Measurements from ENCODE around the gene DDX47. TPM values are rescaled to one million over a fixed set of nuclear protein-coding genes. Genes with fewer than 3 reads are reported as not detected.
A peak's percentile ranks its signal among the peaks of the same experiment; 100 is the strongest.
"Not testable (repeated sequence)": the region's sequence is repeated elsewhere in the genome, so short reads cannot be mapped to it uniquely, and the experiment has no call there.

The DDX47 gene
- total and polyA plus RNA-seq, 5 experiments from 2014 or later, result 61.0 to 93.6 (median 77.1) TPM

DNA sequence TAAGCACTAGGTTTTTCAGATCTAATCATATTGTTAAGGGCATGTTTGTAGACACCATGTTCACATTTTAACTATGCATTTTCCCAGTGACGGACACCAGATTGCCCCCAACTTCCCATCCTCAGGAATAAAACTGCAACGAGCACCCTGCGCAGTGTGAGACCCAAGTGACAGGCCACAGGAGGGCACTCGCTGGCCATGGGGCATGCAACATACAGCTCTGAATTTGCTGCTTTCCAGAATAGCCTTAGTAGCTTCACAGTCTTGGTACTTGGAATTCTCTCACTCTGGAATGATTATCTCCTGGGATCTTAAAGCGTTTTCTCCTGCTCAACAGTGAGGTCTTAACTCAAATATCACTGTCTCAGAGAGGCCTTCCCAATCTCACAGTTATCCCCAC, 972 bp upstream of the DDX47 start:
- POLR2A ChIA-PET, result interaction anchor here (1.3 to 6.4 kb wide), 4 partner anchors 9 to 97 kb away, joined by 4 to 68 read pairs (median 15); no protein-coding TSS in a partner anchor
- Mint-ChIP-seq H3K4me1 (peaks cover 29 to 82% (median 75%) of the 10 kb centered on the region in 4 donors), H3K27ac (peak overlapping the region in 6 of 10 donors; percentile 15 to 94 (median 79)), H3K4me3 (no peak overlapping the region), H3K9me3 (no peaks in the 10 kb centered on the region), H3K27me3 (no peaks in the 10 kb centered on the region), H3K36me3 (peaks cover 0 to 28% (median 8%) of the 10 kb centered on the region in 3 donors)
- no peak for ATAC-seq
- DNase-seq, result no peak

DNA sequence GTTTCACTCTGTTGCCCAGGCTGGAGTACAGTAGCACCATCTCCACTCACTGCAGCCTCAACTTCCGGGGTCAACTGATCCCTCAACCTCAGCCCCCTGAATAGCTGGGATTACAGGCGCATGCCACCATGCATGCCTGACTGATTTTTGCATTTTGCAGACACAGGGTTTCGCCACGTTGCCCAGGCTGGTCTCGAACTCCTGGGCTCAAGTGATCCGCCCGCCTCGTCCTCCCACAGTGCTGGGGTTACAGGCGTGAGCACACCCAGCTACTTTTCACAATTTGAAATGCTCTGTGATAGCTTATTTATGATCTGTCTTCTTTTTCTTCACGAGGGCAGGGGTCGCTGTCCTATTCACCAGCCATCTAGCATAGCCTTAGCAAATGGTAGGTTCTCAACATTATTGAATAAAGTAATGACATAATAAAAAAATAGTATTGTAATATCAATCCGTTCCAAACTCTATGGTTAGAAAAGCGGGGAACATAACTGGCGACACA, 477 bp upstream of the DDX47 start:
- POLR2A ChIA-PET, result interaction anchor here (1.9 to 6.4 kb wide), 3 partner anchors 9 to 24 kb away, joined by 14 to 68 read pairs (median 16); no protein-coding TSS in a partner anchor
- DNase-seq (no peak), ATAC-seq (no peak)
- peaks cover 29 to 82% (median 74%) of the 10 kb centered on the region in 4 donors for H3K4me1 Mint-ChIP-seq
- H3K4me3 Mint-ChIP-seq, result peak overlapping the region; percentile 82 to 97 (median 92)
- H3K36me3 Mint-ChIP-seq, result peaks cover 0 to 29% (median 8%) of the 10 kb centered on the region in 3 donors
- H3K9me3 Mint-ChIP-seq, result no peaks in the 10 kb centered on the region
- H3K27ac Mint-ChIP-seq, result peak overlapping the region; percentile 90 to 98 (median 95)
- H3K27me3 Mint-ChIP-seq, result no peaks in the 10 kb centered on the region

DNA sequence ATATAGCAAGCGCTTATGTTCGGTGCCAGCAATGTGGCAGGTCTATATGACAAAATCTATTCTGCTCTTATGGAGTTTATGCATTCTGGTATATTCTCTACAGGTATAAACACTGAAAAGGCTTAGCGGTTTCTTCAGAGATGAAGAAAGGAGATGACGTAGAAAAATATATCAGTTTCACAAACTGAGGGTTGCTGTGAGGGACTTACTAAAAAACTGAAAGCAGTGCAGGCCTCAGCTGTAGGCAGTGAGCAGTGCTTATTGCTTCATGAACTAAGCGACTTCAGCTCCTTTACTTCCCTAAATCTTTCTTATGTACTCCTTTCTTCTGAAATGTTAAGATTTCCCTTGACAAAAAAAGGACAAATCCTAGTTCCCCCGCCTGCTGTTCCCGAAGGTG, 4.5 kb downstream of the DDX47 start:
- Mint-ChIP-seq H3K27me3 (no peaks in the 10 kb centered on the region), H3K9me3 (no peaks in the 10 kb centered on the region), H3K4me3 (no peak overlapping the region), H3K4me1 (peaks cover 37 to 77% (median 69%) of the 10 kb centered on the region in 4 donors), H3K27ac (no peak overlapping the region), H3K36me3 (peaks cover 0 to 75% (median 11%) of the 10 kb centered on the region in 3 donors)
- no peak for DNase-seq
- POLR2A ChIA-PET, result interaction anchor here (1.1 kb wide), 1 partner anchor 31 kb away, joined by 3 read pairs; no protein-coding TSS in a partner anchor
- no peak for ATAC-seq

DNA sequence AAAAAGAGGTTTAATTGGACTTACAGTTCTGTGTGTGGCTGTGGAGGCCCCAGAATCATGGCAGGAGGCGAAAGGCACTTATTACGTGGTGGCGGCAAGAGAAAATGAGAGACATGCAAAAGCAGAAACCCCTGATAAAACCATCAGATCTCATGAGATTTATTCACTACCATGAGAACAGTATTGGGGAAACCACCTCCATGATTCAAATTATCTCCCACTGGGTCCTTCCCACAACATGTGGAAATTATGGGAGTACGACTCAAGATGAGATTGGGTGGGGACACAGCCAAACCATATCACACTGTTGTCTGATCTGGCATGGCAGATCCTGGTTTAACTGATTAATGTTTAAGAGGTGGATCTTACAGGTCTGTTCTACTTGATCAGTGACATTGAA, 5.6 kb downstream of the DDX47 start:
- ATAC-seq (no peak), DNase-seq (no peak)
- Mint-ChIP-seq H3K27me3 (no peaks in the 10 kb centered on the region), H3K4me1 (peaks cover 31 to 66% (median 59%) of the 10 kb centered on the region in 4 donors), H3K9me3 (no peaks in the 10 kb centered on the region), H3K27ac (peak overlapping the region in 5 of 10 donors; percentile 6 to 81 (median 16)), H3K4me3 (no peak overlapping the region), H3K36me3 (peaks cover 6 to 83% (median 19%) of the 10 kb centered on the region in 3 donors)
- POLR2A ChIA-PET, result interaction anchor here (0.9 kb wide), 1 partner anchor 27 kb away, joined by 3 read pairs; no protein-coding TSS in a partner anchor

DNA sequence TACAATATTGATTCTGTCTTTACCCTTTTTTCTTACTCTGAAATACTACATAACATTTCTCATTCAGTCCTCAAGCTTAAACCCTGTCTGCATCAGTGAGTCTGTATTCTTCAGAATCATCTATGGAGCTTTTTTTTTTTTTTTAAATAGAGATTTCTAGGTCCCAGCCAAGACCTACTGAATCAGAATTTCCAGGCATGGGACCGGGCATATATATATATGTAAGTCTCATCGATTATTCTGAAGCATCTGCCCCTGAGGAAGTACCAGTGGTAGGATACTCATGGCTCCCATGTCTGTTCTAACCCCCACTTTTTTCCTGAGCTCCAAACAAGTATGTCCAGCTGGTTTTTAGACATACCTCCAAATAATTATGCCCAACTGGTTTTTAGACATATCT, 6.1 kb downstream of the DDX47 start:
- H3K4me1 Mint-ChIP-seq, result peaks cover 29 to 61% (median 53%) of the 10 kb centered on the region in 4 donors

DNA sequence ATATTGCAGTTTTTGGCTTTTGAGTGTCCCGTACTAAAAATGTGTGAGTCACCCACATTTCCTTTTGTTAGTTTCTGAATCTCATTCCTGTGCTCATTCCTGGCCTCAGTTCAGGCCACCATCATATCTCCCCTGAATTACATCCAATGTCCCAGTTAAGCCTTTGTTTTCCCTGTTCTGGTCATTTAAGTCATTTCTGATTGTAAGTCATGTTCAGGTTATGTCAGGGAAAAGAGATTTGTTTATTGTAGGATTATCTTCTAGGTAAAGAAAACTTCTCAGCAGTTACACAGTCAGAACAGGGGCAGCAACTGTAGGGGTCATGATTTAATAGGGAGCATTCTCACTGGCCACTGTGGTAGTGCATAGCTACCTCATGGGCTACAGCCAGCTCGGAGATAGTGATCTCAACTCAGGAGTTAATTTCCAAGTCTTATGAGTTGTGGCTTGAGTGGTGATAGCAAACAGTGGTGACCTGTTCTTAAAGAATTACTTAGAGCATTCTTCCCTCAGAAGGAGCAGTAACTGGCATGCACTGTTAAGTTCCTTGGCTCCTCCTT, 6.7 kb downstream of the DDX47 start:
- no peaks in the 10 kb centered on the region for H3K9me3 Mint-ChIP-seq
- H3K4me3 Mint-ChIP-seq, result no peak overlapping the region
- peaks cover 29 to 55% (median 47%) of the 10 kb centered on the region in 4 donors for H3K4me1 Mint-ChIP-seq
- DNase-seq, result no peak
- POLR2A ChIA-PET, result interaction anchor here (0.9 kb wide), 1 partner anchor 25 kb away, joined by 3 read pairs; no protein-coding TSS in a partner anchor
- ATAC-seq, result no peak
- no peaks in the 10 kb centered on the region for H3K27me3 Mint-ChIP-seq
- H3K36me3 Mint-ChIP-seq, result peaks cover 6 to 90% (median 23%) of the 10 kb centered on the region in 3 donors
- peak overlapping the region in 5 of 10 donors; percentile 20 to 69 (median 26) for H3K27ac Mint-ChIP-seq

More for the DNA sequence above, 6.1 kb downstream of the DDX47 start:
- Mint-ChIP-seq H3K4me3 (no peak overlapping the region), H3K36me3 (peaks cover 6 to 88% (median 19%) of the 10 kb centered on the region in 3 donors), H3K27ac (peak overlapping the region in 6 of 10 donors; percentile 6 to 50 (median 22)), H3K27me3 (no peaks in the 10 kb centered on the region), H3K9me3 (no peaks in the 10 kb centered on the region)
- no peak for ATAC-seq
- POLR2A ChIA-PET, result interaction anchor here (0.9 kb wide), 1 partner anchor 26 kb away, joined by 3 read pairs; no protein-coding TSS in a partner anchor
- DNase-seq, result no peak

DNA sequence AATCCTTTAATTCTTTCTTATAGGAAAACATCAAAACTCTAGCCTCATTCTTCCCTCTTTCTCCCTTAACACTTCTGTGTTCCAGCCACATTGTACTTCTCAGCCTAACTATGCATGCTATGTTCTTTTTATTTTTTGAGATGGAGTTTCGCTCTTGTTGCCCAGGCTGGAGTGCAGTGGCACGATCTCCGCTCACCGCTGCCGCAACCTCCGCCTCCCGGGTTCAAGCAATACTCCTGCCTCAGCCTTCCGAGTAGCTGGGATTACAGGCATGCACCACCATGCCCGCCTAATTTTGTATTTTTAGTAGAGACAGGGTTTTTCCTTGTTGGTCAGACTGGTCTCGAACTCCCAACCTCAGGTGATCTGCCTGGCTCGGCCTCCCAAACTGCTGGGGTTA, 7.2 kb downstream of the DDX47 start:
- peak overlapping the region in 3 of 10 donors; percentile 17 to 43 (median 34) for H3K27ac Mint-ChIP-seq
- POLR2A ChIA-PET, ATAC-seq, H3K9me3 Mint-ChIP-seq, DNase-seq, H3K27me3 Mint-ChIP-seq: not testable (repeated sequence)
- peak overlapping the region in 1 of 10 donors; percentile 2 for H3K4me3 Mint-ChIP-seq
- peaks cover 28 to 50% (median 45%) of the 10 kb centered on the region in 4 donors for H3K4me1 Mint-ChIP-seq
- peaks cover 8 to 93% (median 27%) of the 10 kb centered on the region in 3 donors for H3K36me3 Mint-ChIP-seq

DNA sequence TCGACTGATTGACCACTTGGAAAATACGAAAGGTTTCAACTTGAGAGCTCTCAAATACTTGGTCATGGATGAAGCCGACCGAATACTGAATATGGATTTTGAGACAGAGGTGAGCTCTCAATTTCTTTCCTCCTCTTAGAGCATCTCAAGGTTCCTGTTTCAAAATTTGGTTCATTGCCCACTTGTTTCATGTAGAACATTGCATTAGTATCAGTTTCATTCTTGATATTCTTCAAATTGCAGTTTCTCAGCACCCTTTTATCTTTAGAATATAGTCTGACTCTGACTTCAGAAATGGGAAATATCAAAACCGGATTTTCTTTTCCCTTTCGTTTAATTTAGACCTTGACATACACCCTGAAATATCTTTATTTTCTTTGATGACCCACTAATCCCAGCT, 8.8 kb downstream of the DDX47 start:
- no peak for ATAC-seq
- peaks cover 14 to 93% (median 27%) of the 10 kb centered on the region in 3 donors for H3K36me3 Mint-ChIP-seq
- no peak overlapping the region for H3K4me3 Mint-ChIP-seq
- no peak for DNase-seq
- H3K27ac Mint-ChIP-seq, result no peak overlapping the region
- H3K4me1 Mint-ChIP-seq, result peaks cover 14 to 34% (median 29%) of the 10 kb centered on the region in 4 donors
- POLR2A ChIA-PET, result interaction anchor here (0.6 to 1.0 kb wide), 4 partner anchors 8 to 76 kb away, joined by 3 to 4 read pairs (median 3); no protein-coding TSS in a partner anchor
- no peaks in the 10 kb centered on the region for H3K9me3 Mint-ChIP-seq
- no peaks in the 10 kb centered on the region for H3K27me3 Mint-ChIP-seq

DNA sequence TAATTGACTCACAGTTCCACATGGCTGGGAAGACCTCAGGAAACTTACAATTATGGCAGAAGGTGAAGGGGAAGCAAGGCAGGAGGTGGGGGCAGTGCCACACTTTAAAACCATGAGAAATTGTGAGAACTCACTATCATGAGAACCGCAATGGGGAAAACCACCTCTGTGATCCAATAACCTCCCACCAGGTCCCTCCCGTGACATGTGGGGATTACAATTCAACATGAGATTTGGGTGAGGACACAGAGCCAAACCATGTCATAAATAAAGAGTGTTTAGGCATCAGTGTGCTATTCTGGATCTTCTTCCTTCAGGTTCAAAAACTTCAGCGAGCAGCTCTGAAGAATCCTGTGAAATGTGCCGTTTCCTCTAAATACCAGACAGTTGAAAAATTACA, 9.7 kb downstream of the DDX47 start:
- no peak overlapping the region for H3K4me3 Mint-ChIP-seq
- no peaks in the 10 kb centered on the region for H3K27me3 Mint-ChIP-seq
- H3K9me3 Mint-ChIP-seq, result no peaks in the 10 kb centered on the region
- ATAC-seq (no peak), DNase-seq (no peak)
- no peak overlapping the region for H3K27ac Mint-ChIP-seq
- POLR2A ChIA-PET, result no interaction called here
- peaks cover 14 to 97% (median 33%) of the 10 kb centered on the region in 3 donors for H3K36me3 Mint-ChIP-seq
- peaks cover 14 to 30% (median 20%) of the 10 kb centered on the region in 4 donors for H3K4me1 Mint-ChIP-seq

DNA sequence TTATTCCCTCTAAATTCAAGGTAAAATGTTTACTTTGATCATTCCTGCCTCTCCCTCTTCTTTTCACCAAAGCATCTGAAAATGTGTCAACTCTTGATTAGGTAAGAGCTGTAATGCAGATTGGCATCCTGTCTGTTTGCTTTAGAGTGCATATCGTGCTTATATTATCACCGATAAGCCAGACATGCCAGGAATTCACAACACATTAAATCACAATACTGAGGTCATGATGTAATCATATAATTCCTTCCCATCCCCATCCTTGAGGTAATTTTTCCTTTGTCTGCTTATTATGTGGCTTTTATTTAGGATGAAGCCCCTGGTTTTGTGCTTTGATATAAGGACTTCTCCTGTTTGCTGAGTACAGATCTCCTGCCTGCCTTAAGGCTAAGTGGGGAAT, 10.2 kb downstream of the DDX47 start:
- Mint-ChIP-seq H3K36me3 (peaks cover 14 to 98% (median 34%) of the 10 kb centered on the region in 3 donors), H3K9me3 (no peaks in the 10 kb centered on the region), H3K27ac (no peak overlapping the region), H3K4me1 (peaks cover 13 to 30% (median 18%) of the 10 kb centered on the region in 4 donors), H3K27me3 (no peaks in the 10 kb centered on the region), H3K4me3 (no peak overlapping the region)
- POLR2A ChIA-PET, result no interaction called here
- DNase-seq (no peak), ATAC-seq (no peak)

DNA sequence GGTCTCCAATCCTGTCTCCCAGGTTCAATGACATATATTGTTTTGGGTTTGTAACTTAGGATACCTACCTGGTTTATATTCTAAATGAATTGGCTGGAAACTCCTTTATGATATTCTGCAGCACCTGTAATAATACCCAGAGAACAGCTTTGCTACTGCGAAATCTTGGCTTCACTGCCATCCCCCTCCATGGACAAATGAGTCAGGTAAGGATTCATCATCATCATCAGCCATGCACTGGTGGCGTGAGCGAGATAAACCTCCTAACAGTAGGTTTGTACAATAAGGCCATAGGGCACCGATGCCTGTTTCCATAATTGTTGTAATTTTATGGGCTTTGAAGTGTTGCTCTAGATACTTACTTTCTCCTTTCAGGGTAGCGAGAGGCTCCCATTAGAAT, 10.7 kb downstream of the DDX47 start:
- peaks cover 8 to 25% (median 14%) of the 10 kb centered on the region in 4 donors for H3K4me1 Mint-ChIP-seq
- no peak overlapping the region for H3K4me3 Mint-ChIP-seq
- peaks cover 17 to 98% (median 37%) of the 10 kb centered on the region in 3 donors for H3K36me3 Mint-ChIP-seq
- no peaks in the 10 kb centered on the region for H3K9me3 Mint-ChIP-seq
- no peaks in the 10 kb centered on the region for H3K27me3 Mint-ChIP-seq
- ATAC-seq, result no peak
- no peak for DNase-seq
- H3K27ac Mint-ChIP-seq, result no peak overlapping the region
- POLR2A ChIA-PET, result no interaction called here

DNA sequence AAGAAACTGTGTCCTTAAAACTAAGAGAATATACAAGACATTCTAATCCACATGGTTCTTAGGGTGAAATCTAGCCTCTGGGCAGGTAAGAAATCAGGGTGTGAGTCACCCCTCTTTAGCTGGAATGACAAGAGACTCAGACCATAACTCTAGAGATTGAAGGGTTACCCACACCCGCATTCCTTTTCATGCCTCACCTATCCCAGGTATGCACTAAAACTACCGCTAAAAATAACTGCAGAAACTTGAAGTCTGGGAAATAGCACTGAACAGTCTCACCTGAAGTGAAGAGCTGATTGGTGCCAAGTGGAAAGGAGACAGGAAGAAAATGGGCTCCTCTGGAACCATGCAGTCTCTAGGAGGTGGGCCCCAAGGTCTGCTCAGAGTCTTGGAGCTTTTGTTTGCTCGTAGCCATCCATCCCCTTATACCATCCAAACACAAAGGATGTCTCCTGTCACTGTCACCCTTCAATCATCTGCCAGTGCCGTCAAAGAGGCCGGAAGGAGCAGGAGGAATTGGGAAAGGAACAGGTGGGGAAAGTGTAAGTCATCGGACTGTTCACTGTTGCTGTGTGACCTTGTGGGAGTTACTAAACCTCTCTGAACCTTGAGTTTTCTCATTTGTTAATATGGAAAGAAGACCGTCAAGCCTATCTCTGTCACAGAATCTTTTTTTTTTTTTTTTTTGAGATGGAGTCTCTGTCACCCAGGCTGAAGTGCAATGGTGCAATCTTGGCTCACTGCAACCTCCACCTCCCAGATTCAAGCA, 22.4 kb downstream of the DDX47 start:
- no peaks in the 10 kb centered on the region for H3K27me3 Mint-ChIP-seq
- POLR2A ChIA-PET, result interaction anchor here (0.6 to 0.7 kb wide), 3 partner anchors 11 to 114 kb away, joined by 3 to 4 read pairs (median 4); no protein-coding TSS in a partner anchor
- no peak overlapping the region for H3K4me3 Mint-ChIP-seq
- DNase-seq, result no peak
- H3K4me1 Mint-ChIP-seq, result peaks cover 7 to 23% (median 20%) of the 10 kb centered on the region in 4 donors
- H3K9me3 Mint-ChIP-seq, result no peaks in the 10 kb centered on the region
- H3K36me3 Mint-ChIP-seq, result peaks cover 5 to 40% (median 17%) of the 10 kb centered on the region in 3 donors
- H3K27ac Mint-ChIP-seq, result peak overlapping the region in 5 of 10 donors; percentile 15 to 71 (median 20)
- ATAC-seq, result no peak
